HepG2 (cell line): ENCODE measurements around the gene PPP6R2. TPM values are rescaled to one million over a fixed set of nuclear protein-coding genes. Genes with fewer than 3 reads are reported as not detected.
A peak's percentile ranks its signal among the peaks of the same experiment; 100 is the strongest.

Experiments used
- CCAR2 ChIP-seq: fragments of 200-400 bp; formaldehyde crosslinking; optimal IDR thresholded peaks from 2 replicates; pipeline ENCODE3; 2018; ENCODE audit warnings: low read depth, mild to moderate bottlenecking, low read length, moderate library complexity
- CHD2 ChIP-seq: IDR thresholded peaks from 2 replicates; pipeline ENCODE4 v1.6.1; 2011; ENCODE audit warnings: low read depth, low read length, improper control_type of control experiment
- ERF ChIP-seq: IDR thresholded peaks from 2 replicates; pipeline ENCODE4 v1.6.1; 2018; ENCODE audit warnings: missing biosample characterization, missing genetic modification reagents
- ETV6 ChIP-seq: sonication (generic); formaldehyde crosslinking; conservative IDR thresholded peaks from 2 replicates; pipeline ENCODE4 v1.4.0; 2020; ENCODE audit warnings: missing genetic modification reagents
- FLYWCH1 ChIP-seq: sonication (generic); formaldehyde crosslinking; IDR thresholded peaks from 2 replicates; pipeline ENCODE4 v1.8.1; 2023; ENCODE audit warnings: mild to moderate bottlenecking, missing genetic modification reagents
- FOXM1 ChIP-seq: sonication (generic); formaldehyde crosslinking; IDR thresholded peaks from 2 replicates; pipeline ENCODE4 v1.5.0; 2020; ENCODE audit warnings: missing genetic modification reagents
- HIVEP1 ChIP-seq: sonication (generic); formaldehyde crosslinking; IDR thresholded peaks from 2 replicates; pipeline ENCODE4 v1.4.0; 2020; ENCODE audit warnings: mild to moderate bottlenecking, missing genetic modification reagents
- MEIS1 ChIP-seq: sonication (generic); formaldehyde crosslinking; IDR thresholded peaks from 2 replicates; pipeline ENCODE4 v1.9.0; 2021; ENCODE audit warnings: mild to moderate bottlenecking, missing genetic modification reagents, moderate library complexity, borderline replicate concordance
- NFE2L2 ChIP-seq: fragments of 150-350 bp; IDR thresholded peaks from 2 replicates; pipeline ENCODE4 v1.6.1; 2014; ENCODE audit warnings: low read length
- POLR2AphosphoS5 ChIP-seq: IDR thresholded peaks from 2 replicates; pipeline ENCODE4 v1.6.1; 2012; ENCODE audit warnings: low read depth, low read length
- PRPF4 ChIP-seq: fragments of 200-400 bp; formaldehyde crosslinking; IDR thresholded peaks from 2 replicates; pipeline ENCODE4 v1.6.1; 2016; ENCODE audit warnings: low read length, low read depth; ENCODE audit not compliant: poor library complexity, severe bottlenecking
- TGIF2 ChIP-seq: IDR thresholded peaks from 2 replicates; pipeline ENCODE4 v1.6.1; 2016; ENCODE audit warnings: control low read depth, missing compliant biosample characterization
- THAP11 ChIP-seq: IDR thresholded peaks from 2 replicates; pipeline ENCODE4 v1.6.1; 2016; ENCODE audit warnings: missing biosample characterization, missing genetic modification reagents
- YEATS2 ChIP-seq: sonication (generic); formaldehyde crosslinking; IDR thresholded peaks from 2 replicates; pipeline ENCODE4 v1.4.0; 2020; ENCODE audit warnings: missing genetic modification reagents, borderline replicate concordance
- ZNF253 ChIP-seq: sonication (generic); formaldehyde crosslinking; IDR thresholded peaks from 2 replicates; pipeline ENCODE4 v1.8.0; 2022; ENCODE audit warnings: mild to moderate bottlenecking, missing genetic modification reagents, borderline replicate concordance
- ZNF317 ChIP-seq: sonication (generic); formaldehyde crosslinking; IDR thresholded peaks from 2 replicates; pipeline ENCODE4 v1.5.0; 2020; ENCODE audit warnings: mild to moderate bottlenecking, missing genetic modification reagents
- ZNF329 ChIP-seq: sonication (generic); formaldehyde crosslinking; IDR thresholded peaks from 2 replicates; pipeline ENCODE4 v1.9.0; 2021; ENCODE audit warnings: low read depth, mild to moderate bottlenecking, missing genetic modification reagents
- ZNF33A ChIP-seq: sonication (generic); formaldehyde crosslinking; IDR thresholded peaks from 2 replicates; pipeline ENCODE4 v1.5.1; 2020; ENCODE audit warnings: missing genetic modification reagents, mild to moderate bottlenecking, moderate library complexity, borderline replicate concordance
- ZNF432 ChIP-seq: sonication (generic); formaldehyde crosslinking; IDR thresholded peaks from 2 replicates; pipeline ENCODE4 v1.5.0; 2020; ENCODE audit warnings: missing genetic modification reagents, mild to moderate bottlenecking, borderline replicate concordance
- ZNF441 ChIP-seq: sonication (generic); formaldehyde crosslinking; IDR thresholded peaks from 2 replicates; pipeline ENCODE4 v1.7.0; 2021; ENCODE audit warnings: missing genetic modification reagents, borderline replicate concordance
- ZSCAN25 ChIP-seq: sonication (generic); formaldehyde crosslinking; IDR thresholded peaks from 2 replicates; pipeline ENCODE4 v1.8.0; 2022; ENCODE audit warnings: mild to moderate bottlenecking, missing genetic modification reagents
- polyA plus RNA-seq, 8 experiments: library from polyadenylated mRNA; depleted of rRNA in 3 of 8; stranded (reverse) in 7 of 8; unstranded in 1 of 8; fragments of >200 nt; fragmentation: Illumina TruSeq in 4 of 8; extraction: Trizol in 4 of 8; gene quantifications; 2 replicates each; pipeline versions ENCODE4 v1.2.1 to v1.2.3, GENCODE V29; 2011 to 2016; ENCODE audit warnings: low read depth in 4 of 8, missing spikeins in 1 of 8, mixed read lengths in 1 of 8; ENCODE audit not compliant: insufficient read depth in 1 of 8
- total RNA-seq, 5 experiments: library from RNA; depleted of rRNA; stranded (reverse); fragments of >200 nt; fragmentation: Illumina TruSeq; extraction: Trizol; gene quantifications; 2 replicates each; pipeline ENCODE4 v1.2.3, GENCODE V29; 2016; ENCODE audit warnings: low read depth in 1 of 5
- TF ChIP-seq, protein P1 (sequence below): sonication (generic); formaldehyde crosslinking; IDR thresholded peaks from 2 replicates; pipeline ENCODE4 v1.4.0; 2020; ENCODE audit warnings: mild to moderate bottlenecking, missing genetic modification reagents
- TF ChIP-seq, protein P2 (sequence below), 2 experiments: sonication (generic) in 1 of 2; formaldehyde crosslinking in 1 of 2; IDR thresholded peaks; 2 replicates each; pipeline versions ENCODE4 v1.4.0 to v1.6.1; 2018 to 2020; ENCODE audit warnings: missing genetic modification reagents in 2 of 2, borderline replicate concordance in 1 of 2, low read depth in 1 of 2, mild to moderate bottlenecking in 1 of 2, missing biosample characterization in 1 of 2
- TF ChIP-seq, protein P3 (sequence below): sonication (generic); formaldehyde crosslinking; IDR thresholded peaks from 2 replicates; pipeline ENCODE4 v1.4.0; 2020; ENCODE audit warnings: missing genetic modification reagents

Gene PPP6R2
- total and polyA plus RNA-seq, 2 of the 13 experiments (the other 11 are each of a cell fraction or from before 2014, with no cell fraction given), result 55.0 to 102 TPM

DNA sequence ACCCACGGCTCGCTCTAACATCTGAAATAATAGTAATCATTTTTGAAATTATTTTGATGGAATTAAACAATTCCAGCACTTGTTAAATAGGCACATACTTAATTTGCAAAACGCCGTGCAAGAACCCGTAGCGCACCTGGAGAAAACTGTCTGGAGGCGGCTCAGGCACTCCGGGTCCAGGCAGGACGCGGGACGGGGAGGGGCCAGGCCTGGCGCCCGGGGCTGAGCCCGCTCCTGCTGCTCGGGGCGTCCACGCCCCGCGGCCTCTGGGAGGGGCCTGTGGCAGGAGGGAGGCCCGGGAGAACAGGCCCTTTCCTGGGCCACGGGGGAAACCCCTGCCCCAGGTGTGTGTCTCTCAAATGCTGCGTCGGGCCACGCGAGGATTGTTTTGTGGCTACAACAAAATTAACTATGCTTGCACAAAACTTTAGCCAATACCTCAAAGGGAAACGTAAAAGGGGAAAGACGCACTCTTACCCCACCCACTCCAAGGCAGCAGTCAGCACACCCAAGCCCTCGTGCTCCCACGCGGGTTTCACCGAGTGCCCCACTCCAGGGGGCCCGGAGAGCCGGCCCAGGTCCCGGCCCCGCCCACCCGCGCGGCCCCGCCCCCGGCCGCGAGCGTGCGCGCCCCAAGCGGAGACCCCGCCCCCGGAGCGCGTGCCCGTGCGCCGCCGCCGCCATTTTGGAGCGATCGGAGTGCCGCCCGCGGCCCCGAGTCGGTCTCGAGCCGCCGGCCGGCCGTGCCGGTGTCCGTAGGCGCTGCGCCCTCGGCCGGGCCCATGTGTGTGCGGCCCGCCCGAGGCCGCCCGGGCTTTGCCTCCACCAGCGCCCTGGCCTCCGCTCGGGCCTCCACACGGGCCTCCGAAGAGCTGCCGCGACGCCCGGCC is at the start of gene PPP6R2 (continued):
- TF ChIP-seq, protein P1, sequence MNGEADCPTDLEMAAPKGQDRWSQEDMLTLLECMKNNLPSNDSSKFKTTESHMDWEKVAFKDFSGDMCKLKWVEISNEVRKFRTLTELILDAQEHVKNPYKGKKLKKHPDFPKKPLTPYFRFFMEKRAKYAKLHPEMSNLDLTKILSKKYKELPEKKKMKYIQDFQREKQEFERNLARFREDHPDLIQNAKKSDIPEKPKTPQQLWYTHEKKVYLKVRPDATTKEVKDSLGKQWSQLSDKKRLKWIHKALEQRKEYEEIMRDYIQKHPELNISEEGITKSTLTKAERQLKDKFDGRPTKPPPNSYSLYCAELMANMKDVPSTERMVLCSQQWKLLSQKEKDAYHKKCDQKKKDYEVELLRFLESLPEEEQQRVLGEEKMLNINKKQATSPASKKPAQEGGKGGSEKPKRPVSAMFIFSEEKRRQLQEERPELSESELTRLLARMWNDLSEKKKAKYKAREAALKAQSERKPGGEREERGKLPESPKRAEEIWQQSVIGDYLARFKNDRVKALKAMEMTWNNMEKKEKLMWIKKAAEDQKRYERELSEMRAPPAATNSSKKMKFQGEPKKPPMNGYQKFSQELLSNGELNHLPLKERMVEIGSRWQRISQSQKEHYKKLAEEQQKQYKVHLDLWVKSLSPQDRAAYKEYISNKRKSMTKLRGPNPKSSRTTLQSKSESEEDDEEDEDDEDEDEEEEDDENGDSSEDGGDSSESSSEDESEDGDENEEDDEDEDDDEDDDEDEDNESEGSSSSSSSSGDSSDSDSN, result peak; percentile 16; the same call in 1 of the 2 replicates
- TF ChIP-seq ZNF33A (CRISPR knock-in tag) (no peak), ZNF317 (peak; percentile 15; the same call in 1 of the 2 replicates), THAP11 (CRISPR knock-in tag) (0 out of 2 replicates have a peak, but pooled peaks have one; percentile 3), ETV6 (CRISPR knock-in tag) (no peak), ZNF329 (CRISPR knock-in tag) (no peak), ZNF432 (no peak), MEIS1 (0 out of 2 replicates have a peak, but pooled peaks have one; percentile 40), PRPF4 (no peak), ZNF253 (CRISPR knock-in tag) (0 out of 2 replicates have a peak, but pooled peaks have one; percentile 33), ZSCAN25 (CRISPR knock-in tag) (no peak), ZNF441 (CRISPR knock-in tag) (0 out of 2 replicates have a peak, but pooled peaks have one; percentile 21), YEATS2 (CRISPR knock-in tag) (0 out of 2 replicates have a peak, but pooled peaks have one; percentile 20), ERF (CRISPR knock-in tag) (peak; percentile 14; the same call in 1 of the 2 replicates), HIVEP1 (CRISPR knock-in tag) (no peak), CCAR2 (no peak), FLYWCH1 (no peak), TGIF2 (CRISPR knock-in tag) (0 out of 2 replicates have a peak, but pooled peaks have one; percentile 25), NFE2L2 (no peak), FOXM1 (CRISPR knock-in tag) (no peak), POLR2AphosphoS5 (peak; percentile 51), CHD2 (no peak)
- TF ChIP-seq, protein P2, sequence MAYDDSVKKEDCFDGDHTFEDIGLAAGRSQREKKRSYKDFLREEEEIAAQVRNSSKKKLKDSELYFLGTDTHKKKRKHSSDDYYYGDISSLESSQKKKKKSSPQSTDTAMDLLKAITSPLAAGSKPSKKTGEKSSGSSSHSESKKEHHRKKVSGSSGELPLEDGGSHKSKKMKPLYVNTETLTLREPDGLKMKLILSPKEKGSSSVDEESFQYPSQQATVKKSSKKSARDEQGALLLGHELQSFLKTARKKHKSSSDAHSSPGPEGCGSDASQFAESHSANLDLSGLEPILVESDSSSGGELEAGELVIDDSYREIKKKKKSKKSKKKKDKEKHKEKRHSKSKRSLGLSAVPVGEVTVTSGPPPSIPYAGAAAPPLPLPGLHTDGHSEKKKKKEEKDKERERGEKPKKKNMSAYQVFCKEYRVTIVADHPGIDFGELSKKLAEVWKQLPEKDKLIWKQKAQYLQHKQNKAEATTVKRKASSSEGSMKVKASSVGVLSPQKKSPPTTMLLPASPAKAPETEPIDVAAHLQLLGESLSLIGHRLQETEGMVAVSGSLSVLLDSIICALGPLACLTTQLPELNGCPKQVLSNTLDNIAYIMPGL (CRISPR knock-in tag; IDR thresholded peaks at IDR 0.05; ENCODE audit: borderline replicate concordance in 1 of 2, low read depth in 1 of 2), result peak in 1 of 2 experiments; percentile 5; a peak in 1 of 4 replicates
- TF ChIP-seq, protein P3, sequence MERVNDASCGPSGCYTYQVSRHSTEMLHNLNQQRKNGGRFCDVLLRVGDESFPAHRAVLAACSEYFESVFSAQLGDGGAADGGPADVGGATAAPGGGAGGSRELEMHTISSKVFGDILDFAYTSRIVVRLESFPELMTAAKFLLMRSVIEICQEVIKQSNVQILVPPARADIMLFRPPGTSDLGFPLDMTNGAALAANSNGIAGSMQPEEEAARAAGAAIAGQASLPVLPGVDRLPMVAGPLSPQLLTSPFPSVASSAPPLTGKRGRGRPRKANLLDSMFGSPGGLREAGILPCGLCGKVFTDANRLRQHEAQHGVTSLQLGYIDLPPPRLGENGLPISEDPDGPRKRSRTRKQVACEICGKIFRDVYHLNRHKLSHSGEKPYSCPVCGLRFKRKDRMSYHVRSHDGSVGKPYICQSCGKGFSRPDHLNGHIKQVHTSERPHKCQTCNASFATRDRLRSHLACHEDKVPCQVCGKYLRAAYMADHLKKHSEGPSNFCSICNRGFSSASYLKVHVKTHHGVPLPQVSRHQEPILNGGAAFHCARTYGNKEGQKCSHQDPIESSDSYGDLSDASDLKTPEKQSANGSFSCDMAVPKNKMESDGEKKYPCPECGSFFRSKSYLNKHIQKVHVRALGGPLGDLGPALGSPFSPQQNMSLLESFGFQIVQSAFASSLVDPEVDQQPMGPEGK (CRISPR knock-in tag), result no peak
